ENCODE measurements around the gene GPR62. TPM values are rescaled to one million over a fixed set of nuclear protein-coding genes. Genes with fewer than 3 reads are reported as not detected.

The GPR62 gene
- total RNA-seq, 1 donor from 2014 or later = not detected

- Mint-ChIP-seq H3K4me3 (ENCODE audit: unreplicated experiment) (no peak overlapping the region), H3K4me1 (ENCODE audit: low read depth) (peaks cover 11% of the 10 kb centered on the region), H3K9me3 (ENCODE audit: low read depth) (no peaks in the 10 kb centered on the region), H3K27me3 (ENCODE audit: low read depth) (no peaks in the 10 kb centered on the region), H3K27ac (ENCODE audit: unreplicated experiment) (no peak overlapping the region), H3K36me3 (ENCODE audit: low read depth) (peaks cover 2% of the 10 kb centered on the region)
- DNase-seq (ENCODE audit: low spot score) = peak; percentile 50
- no peak for TF ChIP-seq CTCF (IDR thresholded peaks at IDR 0.05)
Measured at GRCh38 chr3:51946796-51947195, 8.4 kb upstream of the GPR62 start.

GRCh38 chr3:51947215-51947900 lies 7.8 kb upstream of the GPR62 start:
- no peak overlapping the region for H3K4me3 Mint-ChIP-seq (ENCODE audit: unreplicated experiment)
- peak; percentile 85 for DNase-seq (ENCODE audit: low spot score)
- H3K9me3 Mint-ChIP-seq (ENCODE audit: low read depth) = no peaks in the 10 kb centered on the region
- peaks cover 2% of the 10 kb centered on the region for H3K27me3 Mint-ChIP-seq (ENCODE audit: low read depth)
- no peak for TF ChIP-seq CTCF (IDR thresholded peaks at IDR 0.05)
- H3K27ac Mint-ChIP-seq (ENCODE audit: unreplicated experiment) = no peak overlapping the region
- H3K36me3 Mint-ChIP-seq (ENCODE audit: low read depth) = peaks cover 2% of the 10 kb centered on the region
- H3K4me1 Mint-ChIP-seq (ENCODE audit: low read depth) = peaks cover 9% of the 10 kb centered on the region

GRCh38 chr3:51948016-51948580 lies 7.1 kb upstream of the GPR62 start:
- no peak for TF ChIP-seq CTCF (IDR thresholded peaks at IDR 0.05)
- H3K4me1 Mint-ChIP-seq (ENCODE audit: low read depth) = peaks cover 1% of the 10 kb centered on the region
- H3K9me3 Mint-ChIP-seq (ENCODE audit: low read depth) = no peaks in the 10 kb centered on the region
- peaks cover 2% of the 10 kb centered on the region for H3K27me3 Mint-ChIP-seq (ENCODE audit: low read depth)
- H3K4me3 Mint-ChIP-seq (ENCODE audit: unreplicated experiment) = no peak overlapping the region
- peak; percentile 79 for DNase-seq (ENCODE audit: low spot score)
- peaks cover 2% of the 10 kb centered on the region for H3K36me3 Mint-ChIP-seq (ENCODE audit: low read depth)
- no peak overlapping the region for H3K27ac Mint-ChIP-seq (ENCODE audit: unreplicated experiment)

- TF ChIP-seq CTCF (IDR thresholded peaks at IDR 0.05) = no peak
- H3K27me3 Mint-ChIP-seq (ENCODE audit: low read depth) = peaks cover 5% of the 10 kb centered on the region
- no peaks in the 10 kb centered on the region for H3K9me3 Mint-ChIP-seq (ENCODE audit: low read depth)
- no peaks in the 10 kb centered on the region for H3K4me1 Mint-ChIP-seq (ENCODE audit: low read depth)
- peaks cover 2% of the 10 kb centered on the region for H3K36me3 Mint-ChIP-seq (ENCODE audit: low read depth)
- DNase-seq (ENCODE audit: low spot score) = peak; percentile 55
- no peak overlapping the region for H3K27ac Mint-ChIP-seq (ENCODE audit: unreplicated experiment)
- H3K4me3 Mint-ChIP-seq (ENCODE audit: unreplicated experiment) = no peak overlapping the region
Measured at GRCh38 chr3:51949121-51949520, 6.1 kb upstream of the GPR62 start.

GRCh38 chr3:51950899-51951298 lies 4.3 kb upstream of the GPR62 start:
- peaks cover 2% of the 10 kb centered on the region for H3K36me3 Mint-ChIP-seq (ENCODE audit: low read depth)
- DNase-seq (ENCODE audit: low spot score) = no peak
- H3K9me3 Mint-ChIP-seq (ENCODE audit: low read depth) = no peaks in the 10 kb centered on the region
- no peak for TF ChIP-seq CTCF (IDR thresholded peaks at IDR 0.05)
- peaks cover 5% of the 10 kb centered on the region for H3K27me3 Mint-ChIP-seq (ENCODE audit: low read depth)
- no peaks in the 10 kb centered on the region for H3K4me1 Mint-ChIP-seq (ENCODE audit: low read depth)
- no peak overlapping the region for H3K27ac Mint-ChIP-seq (ENCODE audit: unreplicated experiment)
- no peak overlapping the region for H3K4me3 Mint-ChIP-seq (ENCODE audit: unreplicated experiment)

Measured in chondrocyte (in vitro differentiated cells).